Liver (tissue), 9 donors: ENCODE measurements around the gene MEGF11. TPM values are rescaled to one million over a fixed set of nuclear protein-coding genes. Genes with fewer than 3 reads are reported as not detected.

Experiments used
- DNase-seq: peaks from one replicate; pipeline ENCODE4 v3.0.0-alpha.2; 2017; ENCODE audit warnings: low spot score
- H3K27ac ChIP-seq, 2 donors: one replicate each; pipeline ENCODE4 v1.7.0; 2013; ENCODE audit warnings: inconsistent platforms in 2 of 2, low read length in 2 of 2, control low read depth in 1 of 2, low read depth in 1 of 2, mild to moderate bottlenecking in 1 of 2
- H3K27me3 ChIP-seq, 4 donors: one replicate each; pipeline versions ENCODE4 v1.6.1 to v1.7.0; 2013; ENCODE audit warnings: low read length in 3 of 4, inconsistent platforms in 1 of 4, mild to moderate bottlenecking in 1 of 4, moderate library complexity in 1 of 4; ENCODE audit not compliant: control insufficient read depth in 4 of 4, insufficient read depth in 4 of 4
- H3K36me3 ChIP-seq, 4 donors: one replicate each; pipeline versions ENCODE4 v1.6.1 to v1.7.0; 2013; ENCODE audit warnings: low read length in 3 of 4, mild to moderate bottlenecking in 3 of 4, low read depth in 1 of 4, moderate library complexity in 1 of 4; ENCODE audit not compliant: control insufficient read depth in 4 of 4, insufficient read depth in 3 of 4
- H3K4me1 ChIP-seq, 4 donors: one replicate each; pipeline versions ENCODE4 v1.6.1 to v1.7.0; 2013; ENCODE audit warnings: low read length in 3 of 4, mild to moderate bottlenecking in 3 of 4, moderate library complexity in 1 of 4; ENCODE audit not compliant: control insufficient read depth in 4 of 4, insufficient read depth in 4 of 4
- H3K4me3 ChIP-seq, 3 donors: one replicate each; pipeline versions ENCODE4 v1.6.1 to v1.7.0; 2013; ENCODE audit warnings: low read length in 3 of 3, control low read depth in 1 of 3, low read depth in 1 of 3, mild to moderate bottlenecking in 1 of 3
- H3K9ac ChIP-seq, 2 donors: one replicate each; pipeline ENCODE4 v1.7.0; 2013; ENCODE audit warnings: low read length in 2 of 2, mild to moderate bottlenecking in 2 of 2, moderate library complexity in 2 of 2, control low read depth in 1 of 2, low read depth in 1 of 2
- H3K9me3 ChIP-seq, 4 donors: one replicate each; pipeline versions ENCODE4 v1.6.1 to v1.7.0; 2013; ENCODE audit warnings: low read length in 3 of 4; ENCODE audit not compliant: control insufficient read depth in 4 of 4
- ATF3 ChIP-seq: IDR thresholded peaks from 2 replicates; pipeline ENCODE4 v1.6.1; 2016; ENCODE audit warnings: antibody characterized with exemption
- EGR1 ChIP-seq, 2 donors: IDR thresholded peaks; 2 replicates each; pipeline ENCODE4 v1.6.1; 2016 to 2018; ENCODE audit warnings: antibody characterized with exemption in 2 of 2, low read depth in 2 of 2
- FOXA1 ChIP-seq: IDR thresholded peaks from 2 replicates; pipeline ENCODE4 v1.6.1; 2016; ENCODE audit warnings: antibody characterized with exemption
- FOXA2 ChIP-seq: IDR thresholded peaks from 2 replicates; pipeline ENCODE4 v1.6.1; 2016; ENCODE audit warnings: antibody characterized with exemption
- GABPA ChIP-seq, 2 donors: IDR thresholded peaks in 1 of 2; conservative IDR thresholded peaks in 1 of 2; 2 replicates each; pipeline ENCODE4 v1.6.1; 2016; ENCODE audit warnings: antibody characterized with exemption in 2 of 2, mild to moderate bottlenecking in 1 of 2, moderate library complexity in 1 of 2
- HNF4A ChIP-seq, 2 donors: conservative IDR thresholded peaks; 2 replicates each; pipeline ENCODE4 v1.6.1; 2016; ENCODE audit warnings: antibody characterized with exemption in 2 of 2, mild to moderate bottlenecking in 2 of 2
- HNF4G ChIP-seq: IDR thresholded peaks from 2 replicates; pipeline ENCODE4 v1.6.1; 2016; ENCODE audit warnings: antibody characterized with exemption
- JUND ChIP-seq, 2 donors: IDR thresholded peaks; 2 replicates each; pipeline ENCODE4 v1.6.1; 2016; ENCODE audit warnings: antibody characterized with exemption in 2 of 2
- NR2F2 ChIP-seq: IDR thresholded peaks from 2 replicates; pipeline ENCODE4 v1.6.1; 2016; ENCODE audit warnings: antibody characterized with exemption
- RAD21 ChIP-seq, 2 donors: IDR thresholded peaks; 2 replicates each; pipeline ENCODE4 v1.6.1; 2016; ENCODE audit warnings: antibody characterized with exemption in 2 of 2, mild to moderate bottlenecking in 2 of 2
- REST ChIP-seq: IDR thresholded peaks from 2 replicates; pipeline ENCODE4 v1.6.1; 2016; ENCODE audit warnings: antibody characterized with exemption, mild to moderate bottlenecking
- RXRA ChIP-seq, 2 donors: IDR thresholded peaks; 2 replicates each; pipeline ENCODE4 v1.6.1; 2017 to 2018; ENCODE audit warnings: antibody characterized with exemption in 2 of 2, mild to moderate bottlenecking in 1 of 2
- SP1 ChIP-seq: IDR thresholded peaks from 2 replicates; pipeline ENCODE4 v1.6.1; 2018; ENCODE audit warnings: antibody characterized with exemption, mild to moderate bottlenecking
- TAF1 ChIP-seq: conservative IDR thresholded peaks from 2 replicates; pipeline ENCODE4 v1.6.1; 2016; ENCODE audit warnings: antibody characterized with exemption, mild to moderate bottlenecking
- YY1 ChIP-seq: IDR thresholded peaks from 2 replicates; pipeline ENCODE4 v1.6.1; 2016; ENCODE audit warnings: antibody characterized with exemption, mild to moderate bottlenecking
- WGBS: extraction: QIAGEN DNeasy Blood & Tissue Kit; methylation state at CpG from one replicate; pipeline ENCODE4 v1.1.7; 2013; 5-methylcytosine and 5-hydroxymethylcytosine counted together
- polyA plus RNA-seq, 2 donors: library from polyadenylated mRNA; stranded (reverse) in 1 of 2; unstranded in 1 of 2; fragments of 200-250 nt in 1 of 2; fragments of >200 nt in 1 of 2; fragmentation: Nextera tagmentation in 1 of 2; extraction: Ambion mirVana in 1 of 2; gene quantifications; one replicate each; pipeline versions ENCODE4 v1.2.1 to v1.2.3, GENCODE V29; 2013 to 2015
- total RNA-seq, 2 donors: library from RNA; depleted of rRNA; stranded (reverse); fragments of >200 nt; gene quantifications; one replicate each; pipeline ENCODE4 v1.2.3, GENCODE V29; 2014
- TF ChIP-seq, protein P1 (sequence below): fragments of 150-350 bp; IDR thresholded peaks from 2 replicates; pipeline ENCODE4 v1.5.1; 2017; ENCODE audit warnings: improper control_type of control experiment, low read depth, low read length; ENCODE audit not compliant: missing input control
- TF ChIP-seq, protein P2 (sequence below): IDR thresholded peaks from 2 replicates; pipeline ENCODE4 v1.6.1; 2016; ENCODE audit warnings: antibody characterized with exemption
- TF ChIP-seq, protein P3 (sequence below): IDR thresholded peaks from 2 replicates; pipeline ENCODE4 v1.6.1; 2016; ENCODE audit warnings: antibody characterized with exemption
- donor health status: healthy.
- donor health status: healthy.
- donor health status: healthy.
- donor health status: healthy.
- donor health status: healthy.

Gene MEGF11
- total and polyA plus RNA-seq, 4 donors: under 0.01 to 0.51 (median 0.03) TPM; not detected in 1

DNA sequence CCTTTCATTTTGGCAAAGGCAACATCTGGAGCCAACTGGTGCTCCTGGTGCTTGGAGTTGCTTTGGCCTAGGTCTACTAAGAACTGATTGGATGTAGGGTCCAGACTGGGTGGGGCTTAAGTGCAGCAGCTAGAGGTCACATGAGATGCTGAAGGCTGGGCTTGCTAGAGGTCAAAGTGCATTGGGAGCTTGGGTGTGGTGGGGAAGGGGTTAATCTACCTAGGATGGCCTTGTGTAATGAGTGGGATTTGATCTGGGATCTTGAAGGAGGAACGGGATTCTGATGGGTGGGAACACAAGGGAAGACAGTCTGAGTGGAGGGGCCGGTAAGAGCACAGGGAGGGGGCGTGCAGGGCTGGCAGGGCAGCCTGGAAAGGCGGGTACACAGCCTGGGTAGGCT is 258.7 kb downstream of the MEGF11 start:
- no peak for TF ChIP-seq HNF4G
- TF ChIP-seq TAF1: no peak
- TF ChIP-seq GABPA (IDR thresholded peaks at IDR 0.05 in 1 of 2, conservative IDR thresholded peaks at IDR 0.05 in 1 of 2): no peak
- TF ChIP-seq FOXA2: no peak
- no peak for TF ChIP-seq ATF3
- TF ChIP-seq YY1: no peak
- TF ChIP-seq RXRA (IDR thresholded peaks at IDR 0.05): no peak
- TF ChIP-seq, protein P1, sequence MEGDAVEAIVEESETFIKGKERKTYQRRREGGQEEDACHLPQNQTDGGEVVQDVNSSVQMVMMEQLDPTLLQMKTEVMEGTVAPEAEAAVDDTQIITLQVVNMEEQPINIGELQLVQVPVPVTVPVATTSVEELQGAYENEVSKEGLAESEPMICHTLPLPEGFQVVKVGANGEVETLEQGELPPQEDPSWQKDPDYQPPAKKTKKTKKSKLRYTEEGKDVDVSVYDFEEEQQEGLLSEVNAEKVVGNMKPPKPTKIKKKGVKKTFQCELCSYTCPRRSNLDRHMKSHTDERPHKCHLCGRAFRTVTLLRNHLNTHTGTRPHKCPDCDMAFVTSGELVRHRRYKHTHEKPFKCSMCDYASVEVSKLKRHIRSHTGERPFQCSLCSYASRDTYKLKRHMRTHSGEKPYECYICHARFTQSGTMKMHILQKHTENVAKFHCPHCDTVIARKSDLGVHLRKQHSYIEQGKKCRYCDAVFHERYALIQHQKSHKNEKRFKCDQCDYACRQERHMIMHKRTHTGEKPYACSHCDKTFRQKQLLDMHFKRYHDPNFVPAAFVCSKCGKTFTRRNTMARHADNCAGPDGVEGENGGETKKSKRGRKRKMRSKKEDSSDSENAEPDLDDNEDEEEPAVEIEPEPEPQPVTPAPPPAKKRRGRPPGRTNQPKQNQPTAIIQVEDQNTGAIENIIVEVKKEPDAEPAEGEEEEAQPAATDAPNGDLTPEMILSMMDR: no peak
- DNase-seq: no peak
- Histone ChIP-seq H3K4me3 (no peak overlapping the region), H3K36me3 (no peaks in the 10 kb centered on the region), H3K27me3 (peaks cover 0 to 19% (median 2%) of the 10 kb centered on the region in 4 donors), H3K9me3 (no peaks in the 10 kb centered on the region), H3K27ac (no peak overlapping the region), H3K4me1 (no peaks in the 10 kb centered on the region), H3K9ac (no peak overlapping the region)
- 73% methylated on average over 4 of the region's 4 CpGs for WGBS

- Histone ChIP-seq H3K27ac (no peak overlapping the region), H3K4me3 (no peak overlapping the region), H3K36me3 (no peaks in the 10 kb centered on the region), H3K4me1 (no peaks in the 10 kb centered on the region), H3K27me3 (peaks cover 0 to 21% (median 2%) of the 10 kb centered on the region in 4 donors), H3K9ac (no peak overlapping the region), H3K9me3 (no peaks in the 10 kb centered on the region)
- no peak for DNase-seq
- TF ChIP-seq JUND (IDR thresholded peaks at IDR 0.05) (no peak), ATF3 (no peak), HNF4A (conservative IDR thresholded peaks at IDR 0.05) (no peak), RXRA (IDR thresholded peaks at IDR 0.05) (no peak), FOXA1 (no peak), EGR1 (IDR thresholded peaks at IDR 0.05; ENCODE audit: low read depth in 2 of 2) (no peak), SP1 (no peak), NR2F2 (no peak), GABPA (IDR thresholded peaks at IDR 0.05 in 1 of 2, conservative IDR thresholded peaks at IDR 0.05 in 1 of 2) (no peak), HNF4G (no peak), REST (no peak), RAD21 (IDR thresholded peaks at IDR 0.05) (no peak), FOXA2 (no peak)
- TF ChIP-seq, protein P2, sequence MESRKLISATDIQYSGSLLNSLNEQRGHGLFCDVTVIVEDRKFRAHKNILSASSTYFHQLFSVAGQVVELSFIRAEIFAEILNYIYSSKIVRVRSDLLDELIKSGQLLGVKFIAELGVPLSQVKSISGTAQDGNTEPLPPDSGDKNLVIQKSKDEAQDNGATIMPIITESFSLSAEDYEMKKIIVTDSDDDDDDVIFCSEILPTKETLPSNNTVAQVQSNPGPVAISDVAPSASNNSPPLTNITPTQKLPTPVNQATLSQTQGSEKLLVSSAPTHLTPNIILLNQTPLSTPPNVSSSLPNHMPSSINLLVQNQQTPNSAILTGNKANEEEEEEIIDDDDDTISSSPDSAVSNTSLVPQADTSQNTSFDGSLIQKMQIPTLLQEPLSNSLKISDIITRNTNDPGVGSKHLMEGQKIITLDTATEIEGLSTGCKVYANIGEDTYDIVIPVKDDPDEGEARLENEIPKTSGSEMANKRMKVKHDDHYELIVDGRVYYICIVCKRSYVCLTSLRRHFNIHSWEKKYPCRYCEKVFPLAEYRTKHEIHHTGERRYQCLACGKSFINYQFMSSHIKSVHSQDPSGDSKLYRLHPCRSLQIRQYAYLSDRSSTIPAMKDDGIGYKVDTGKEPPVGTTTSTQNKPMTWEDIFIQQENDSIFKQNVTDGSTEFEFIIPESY: no peak
- TF ChIP-seq, protein P3, sequence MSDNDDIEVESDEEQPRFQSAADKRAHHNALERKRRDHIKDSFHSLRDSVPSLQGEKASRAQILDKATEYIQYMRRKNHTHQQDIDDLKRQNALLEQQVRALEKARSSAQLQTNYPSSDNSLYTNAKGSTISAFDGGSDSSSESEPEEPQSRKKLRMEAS: no peak
- WGBS: 58% methylated on average over 7 of the region's 7 CpGs
Observed at GRCh38 chr15:65993762-65994161, 259.8 kb downstream of the MEGF11 start.
